Glutamatergic neuron (in vitro differentiated cells): Measurements from ENCODE around the gene HDAC10. TPM values are rescaled to one million over a fixed set of nuclear protein-coding genes. Genes with fewer than 3 reads are reported as not detected.

Experiments used
- DNase-seq: peaks from one replicate; pipeline ENCODE4 v3.0.0; 2022
- H3K27ac Mint-ChIP-seq: one replicate; pipeline ENCODE4 v1.8.0; 2020; ENCODE audit warnings: mild to moderate bottlenecking, mixed read lengths, inconsistent platforms; ENCODE audit not compliant: unreplicated experiment
- H3K27me3 Mint-ChIP-seq: one replicate; pipeline ENCODE4 v1.8.0; 2020; ENCODE audit warnings: mild to moderate bottlenecking, moderate library complexity, mixed read lengths, inconsistent platforms; ENCODE audit not compliant: unreplicated experiment
- H3K36me3 Mint-ChIP-seq: one replicate; pipeline ENCODE4 v1.8.0; 2020; ENCODE audit warnings: mild to moderate bottlenecking, mixed read lengths, inconsistent platforms; ENCODE audit not compliant: unreplicated experiment
- H3K4me1 Mint-ChIP-seq: one replicate; pipeline ENCODE4 v1.8.0; 2020; ENCODE audit warnings: mild to moderate bottlenecking, low read depth, mixed read lengths, inconsistent platforms; ENCODE audit not compliant: unreplicated experiment
- H3K4me3 Mint-ChIP-seq: one replicate; pipeline ENCODE4 v1.8.0; 2020; ENCODE audit warnings: mild to moderate bottlenecking, mixed read lengths, inconsistent platforms; ENCODE audit not compliant: unreplicated experiment
- H3K9me3 Mint-ChIP-seq: one replicate; pipeline ENCODE4 v1.8.0; 2020; ENCODE audit warnings: mild to moderate bottlenecking, moderate library complexity, mixed read lengths, inconsistent platforms; ENCODE audit not compliant: unreplicated experiment
- CTCF ChIP-seq: fragments of 200-600 bp; sonication (generic); IDR thresholded peaks from one replicate; pipeline ENCODE4 v1.5.0; 2021; ENCODE audit not compliant: partially characterized antibody, unreplicated experiment
- total RNA-seq: library from RNA; stranded (reverse); fragmentation: NEBNext Ultra II Directional; extraction: Animal tissue kit (Norgen Biotek cat#: 25700); gene quantifications from one replicate; pipeline ENCODE4 v1.2.1, GENCODE V29; 2021; ENCODE audit not compliant: unreplicated experiment

The HDAC10 gene
- total RNA-seq, 1 donor from 2014 or later = 88.2 TPM

DNA sequence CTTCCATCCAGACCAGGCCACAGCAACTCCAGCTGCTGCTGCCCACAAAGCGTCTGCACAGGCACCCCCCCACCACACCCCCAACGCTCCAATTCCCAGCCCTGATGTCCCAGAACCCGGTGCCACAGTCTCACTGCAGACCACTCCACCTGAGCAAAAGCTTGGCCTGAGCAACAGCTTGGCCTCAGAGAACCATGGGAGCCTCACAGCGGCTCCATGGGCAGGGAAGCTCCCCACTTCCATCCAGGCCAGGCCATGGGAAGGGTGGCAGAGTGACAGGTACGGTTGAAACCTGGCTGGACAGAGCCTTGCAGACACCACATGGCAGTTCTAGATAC, 43.2 kb upstream of the HDAC10 start:
- no peak for TF ChIP-seq CTCF

GRCh38 chr22:50293441-50294318, 42.6 kb upstream of the HDAC10 start:
- Mint-ChIP-seq H3K27ac (no peak overlapping the region), H3K36me3 (no peaks in the 10 kb centered on the region), H3K4me1 (peaks cover 3% of the 10 kb centered on the region), H3K4me3 (no peak overlapping the region), H3K27me3 (no peaks in the 10 kb centered on the region), H3K9me3 (peaks cover 3% of the 10 kb centered on the region)
- DNase-seq = no peak
- TF ChIP-seq CTCF = no peak

More for the DNA sequence above, 43.2 kb upstream of the HDAC10 start:
- no peak for DNase-seq
- Mint-ChIP-seq H3K27me3 (no peaks in the 10 kb centered on the region), H3K36me3 (no peaks in the 10 kb centered on the region), H3K4me3 (no peak overlapping the region), H3K9me3 (peaks cover 3% of the 10 kb centered on the region), H3K4me1 (peaks cover 3% of the 10 kb centered on the region), H3K27ac (no peak overlapping the region)

DNA sequence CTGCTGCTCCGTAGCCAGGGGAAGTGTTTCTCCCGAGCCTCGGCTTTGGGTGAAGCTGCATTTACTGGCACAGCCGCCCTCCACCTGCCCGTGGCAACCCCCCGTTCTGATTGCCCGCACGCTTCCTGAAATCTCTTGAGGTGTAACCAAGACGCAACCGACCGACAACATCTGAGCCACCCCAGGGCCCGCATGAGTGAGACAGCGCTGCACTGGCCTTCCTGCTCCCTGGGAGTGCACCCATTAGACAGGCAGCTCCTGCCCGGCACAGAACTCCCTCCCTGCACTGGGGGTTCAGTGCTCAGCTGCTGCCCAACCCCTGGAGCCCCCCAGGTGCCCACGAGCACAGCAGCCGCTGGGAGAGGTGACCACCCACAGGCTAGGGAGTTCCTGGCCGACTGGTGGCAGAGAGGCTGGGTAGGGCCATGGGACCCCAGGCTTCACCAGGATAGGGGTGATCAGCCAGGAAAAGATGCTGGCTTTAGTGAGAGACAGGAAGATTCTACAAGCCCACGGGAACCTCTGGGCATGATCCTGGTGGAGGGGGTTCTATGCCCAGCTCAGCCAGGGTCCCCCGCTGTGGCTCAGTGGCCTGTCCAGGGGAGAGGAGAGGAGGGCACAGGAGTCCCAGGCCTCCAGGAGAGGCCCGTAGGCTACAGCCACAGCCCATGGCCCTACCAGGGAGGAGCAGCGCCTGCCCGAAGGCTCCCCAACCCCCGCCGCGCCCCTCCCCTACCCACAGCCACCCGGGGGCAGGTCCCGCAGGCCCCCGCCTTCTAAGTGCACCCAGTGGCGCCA, 41.8 kb upstream of the HDAC10 start:
- Mint-ChIP-seq H3K9me3 (peaks cover 3% of the 10 kb centered on the region), H3K27ac (no peak overlapping the region), H3K27me3 (no peaks in the 10 kb centered on the region), H3K4me3 (no peak overlapping the region), H3K36me3 (no peaks in the 10 kb centered on the region), H3K4me1 (peaks cover 3% of the 10 kb centered on the region)
- no peak for DNase-seq
- no peak for TF ChIP-seq CTCF

- DNase-seq = no peak
- Mint-ChIP-seq H3K4me1 (peaks cover 3% of the 10 kb centered on the region), H3K4me3 (no peak overlapping the region), H3K27ac (no peak overlapping the region), H3K9me3 (peaks cover 3% of the 10 kb centered on the region), H3K36me3 (no peaks in the 10 kb centered on the region), H3K27me3 (no peaks in the 10 kb centered on the region)
- no peak for TF ChIP-seq CTCF
These were observed 39.0 kb upstream of the HDAC10 start for GRCh38 chr22:50289942-50290630.
